Caco-2 (cell line): ENCODE measurements around the gene HEPACAM. TPM values are rescaled to one million over a fixed set of nuclear protein-coding genes. Genes with fewer than 3 reads are reported as not detected.

Experiments used
- BruUV-seq: library from RNA; stranded (reverse); fragments of 400-500 nt; replicated peaks from 2 replicates; lab custom pipeline; 2021; lab: Mats Ljungman, UMichigan
- CTCF ChIA-PET: fragments of 300-600 bp; sonication (Branson Sonifier 250); formaldehyde crosslinking; loops from one replicate; lab custom pipeline; 2022; ENCODE audit warnings: antibody characterized with exemption; lab: Charles Lee
- POLR2A ChIA-PET: fragments of 300-600 bp; sonication (Branson Sonifier 250); formaldehyde crosslinking; loops from one replicate; lab custom pipeline; 2022; ENCODE audit warnings: antibody characterized with exemption; lab: Charles Lee
- DNase-seq, 2 experiments: peaks; one replicate each; pipeline versions ENCODE4 v3.0.0 to v3.0.0-alpha.2; 2020 to 2022
- H3K27me3 ChIP-seq: replicated peaks from 2 replicates; pipeline ENCODE4 v1.6.0; 2011; ENCODE audit warnings: low read length; ENCODE audit not compliant: control insufficient read depth, insufficient read depth
- H3K36me3 ChIP-seq: 2 replicates; pipeline ENCODE4 v1.5.1; 2011; ENCODE audit warnings: low read length; ENCODE audit not compliant: control insufficient read depth, insufficient read depth
- H3K4me1 ChIP-seq: fragments of 250-450 bp; sonication (Bioruptor Pico); 2 replicates; pipeline ENCODE4 v1.5.1; 2020; ENCODE audit warnings: mild to moderate bottlenecking
- H3K4me3 ChIP-seq: 2 replicates; pipeline ENCODE4 v1.5.1; 2011; ENCODE audit warnings: low read depth, mild to moderate bottlenecking, control low read depth, low read length
- H3K9me3 ChIP-seq: fragments of 250-450 bp; sonication (Bioruptor Pico); 2 replicates; pipeline ENCODE4 v1.5.1; 2020; ENCODE audit warnings: mild to moderate bottlenecking, moderate library complexity
- H3K27ac Mint-ChIP-seq: one replicate; pipeline ENCODE4 v1.8.0; 2022; ENCODE audit warnings: mixed read lengths; ENCODE audit not compliant: unreplicated experiment
- H3K27me3 Mint-ChIP-seq: one replicate; pipeline ENCODE4 v1.8.0; 2022; ENCODE audit warnings: mixed read lengths; ENCODE audit not compliant: insufficient read depth, unreplicated experiment
- H3K36me3 Mint-ChIP-seq: one replicate; pipeline ENCODE4 v1.8.0; 2022; ENCODE audit warnings: mild to moderate bottlenecking, mixed read lengths; ENCODE audit not compliant: insufficient read depth, unreplicated experiment
- H3K4me1 Mint-ChIP-seq: one replicate; pipeline ENCODE4 v1.8.0; 2022; ENCODE audit warnings: low read depth, mixed read lengths; ENCODE audit not compliant: unreplicated experiment
- H3K4me3 Mint-ChIP-seq: one replicate; pipeline ENCODE4 v1.8.0; 2022; ENCODE audit warnings: mild to moderate bottlenecking, moderate library complexity, mixed read lengths; ENCODE audit not compliant: unreplicated experiment
- H3K9me3 Mint-ChIP-seq: one replicate; pipeline ENCODE4 v1.8.0; 2022; ENCODE audit warnings: mixed read lengths; ENCODE audit not compliant: unreplicated experiment
- intact Hi-C: fragments of 100-400 bp; cut with micrococcal nuclease; formaldehyde crosslinking; loops from one replicate; pipeline ENCODE4 v1.10.0; 2022; ENCODE audit not compliant: unreplicated experiment
- total RNA-seq: library from RNA; stranded (reverse); gene quantifications from 2 replicates; pipeline ENCODE4 v1.2.3, GENCODE V29; 2022
- TF ChIP-seq, protein P1 (sequence below), 2 experiments: fragments of 200-600 bp in 1 of 2; IDR thresholded peaks; 1 replicate in 1 of 2; 2 replicates in 1 of 2; pipeline versions ENCODE4 v1.5.1 to v1.8.0; 2011 to 2022; ENCODE audit warnings: antibody characterized with exemption in 1 of 2, control low read depth in 1 of 2, inconsistent platforms in 1 of 2, low read depth in 1 of 2, low read length in 1 of 2, mild to moderate bottlenecking in 1 of 2, moderate library complexity in 1 of 2; ENCODE audit not compliant: insufficient read depth in 1 of 2, severe bottlenecking in 1 of 2, unreplicated experiment in 1 of 2

HEPACAM gene
- total RNA-seq, 1 experiment from 2014 or later = 0.11 TPM

DNA sequence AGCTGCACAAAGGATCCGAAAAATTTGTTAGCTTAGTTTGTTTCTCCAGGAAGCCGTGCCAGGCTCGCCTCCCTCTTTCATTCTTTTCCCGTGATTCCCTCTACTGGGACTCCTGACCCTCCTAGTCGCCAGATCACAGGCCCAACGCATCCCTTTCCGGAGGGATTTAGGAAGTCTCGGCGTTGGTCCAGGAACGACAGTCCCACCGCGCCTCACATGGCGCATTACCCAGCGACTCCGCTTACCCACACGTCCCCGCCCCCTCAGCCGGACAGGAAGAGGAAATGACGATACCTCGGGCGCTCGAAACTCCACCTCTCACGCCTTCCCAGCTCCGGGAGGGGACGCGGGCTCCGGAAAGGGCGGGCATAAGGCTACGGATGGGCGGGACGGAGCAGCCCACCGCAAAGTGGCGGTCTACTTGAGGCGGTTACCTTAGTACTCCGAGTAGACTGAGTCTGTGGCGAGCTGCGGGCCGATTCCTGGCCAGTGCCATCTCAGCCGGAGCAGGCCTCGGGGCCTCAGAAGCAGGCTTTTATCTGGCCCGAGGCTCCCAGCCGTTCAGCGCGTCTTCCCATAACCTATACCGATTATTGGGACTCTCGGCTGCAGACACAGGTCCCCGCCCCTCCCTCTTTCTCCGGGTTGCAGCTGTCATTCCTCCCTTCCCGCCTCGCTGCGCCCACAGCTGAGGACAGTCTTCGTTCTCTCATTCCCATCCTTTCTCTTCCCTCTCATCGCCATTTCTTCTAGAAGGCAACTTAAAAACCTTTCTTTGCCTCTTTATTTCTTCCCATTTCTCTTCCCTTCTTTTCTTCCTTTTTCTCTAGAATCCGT is 18.1 kb upstream of the HEPACAM start, which contains the start of gene CCDC15:
TSS of gene CCDC15 (plus strand) at position 450 of the 837 bp plus-strand sequence. CDS start 531 bp downstream, outside the sequence.
- intact Hi-C loops = loop anchor here (1.0 kb wide), 2 partner anchors 78 to 157 kb away; partner anchors contain the start of gene TMEM218
- POLR2A ChIA-PET = interaction anchor here (0.5 to 1.3 kb wide), 11 partner anchors 19 to 934 kb away, joined by 3 to 12 read pairs (median 4); partner anchors contain the start of genes HYLS1, SPA17 and TMEM218
- BruUV-seq = no TSS peak

DNA sequence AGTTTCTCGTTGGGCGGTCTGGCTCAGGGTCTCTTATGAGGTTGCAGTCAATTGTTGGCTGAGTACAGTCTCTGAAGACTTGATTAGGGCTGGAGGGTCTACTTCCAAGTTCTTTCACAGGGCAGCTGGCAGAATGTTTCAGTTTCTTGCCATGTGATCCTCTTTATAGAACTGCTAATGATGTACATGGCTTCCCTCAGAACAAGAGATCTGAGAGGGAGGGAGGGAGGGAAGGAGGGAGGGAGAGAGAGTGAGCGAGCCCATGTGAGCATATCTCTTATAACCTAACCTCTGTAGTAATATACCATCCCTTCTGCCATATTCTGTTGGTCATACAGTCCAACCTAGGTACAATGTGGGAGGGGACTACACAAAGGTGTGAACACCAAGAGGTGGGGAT is 15.5 kb upstream of the HEPACAM start:
- ChIA-PET CTCF (no interaction called here), POLR2A (no interaction called here)
- H3K36me3 Mint-ChIP-seq = no peaks in the 10 kb centered on the region
- TF ChIP-seq, protein P1, sequence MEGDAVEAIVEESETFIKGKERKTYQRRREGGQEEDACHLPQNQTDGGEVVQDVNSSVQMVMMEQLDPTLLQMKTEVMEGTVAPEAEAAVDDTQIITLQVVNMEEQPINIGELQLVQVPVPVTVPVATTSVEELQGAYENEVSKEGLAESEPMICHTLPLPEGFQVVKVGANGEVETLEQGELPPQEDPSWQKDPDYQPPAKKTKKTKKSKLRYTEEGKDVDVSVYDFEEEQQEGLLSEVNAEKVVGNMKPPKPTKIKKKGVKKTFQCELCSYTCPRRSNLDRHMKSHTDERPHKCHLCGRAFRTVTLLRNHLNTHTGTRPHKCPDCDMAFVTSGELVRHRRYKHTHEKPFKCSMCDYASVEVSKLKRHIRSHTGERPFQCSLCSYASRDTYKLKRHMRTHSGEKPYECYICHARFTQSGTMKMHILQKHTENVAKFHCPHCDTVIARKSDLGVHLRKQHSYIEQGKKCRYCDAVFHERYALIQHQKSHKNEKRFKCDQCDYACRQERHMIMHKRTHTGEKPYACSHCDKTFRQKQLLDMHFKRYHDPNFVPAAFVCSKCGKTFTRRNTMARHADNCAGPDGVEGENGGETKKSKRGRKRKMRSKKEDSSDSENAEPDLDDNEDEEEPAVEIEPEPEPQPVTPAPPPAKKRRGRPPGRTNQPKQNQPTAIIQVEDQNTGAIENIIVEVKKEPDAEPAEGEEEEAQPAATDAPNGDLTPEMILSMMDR (IDR thresholded peaks at IDR 0.05; ENCODE audit: insufficient read depth in 1 of 2, low read depth in 1 of 2, low read length in 1 of 2, severe bottlenecking in 1 of 2, unreplicated experiment in 1 of 2) = no peak
- H3K9me3 Mint-ChIP-seq = peaks cover 13% of the 10 kb centered on the region
- H3K27me3 Mint-ChIP-seq = peaks cover 9% of the 10 kb centered on the region
- peaks cover 5% of the 10 kb centered on the region; the same call in 1 of the 2 replicates for H3K4me1 ChIP-seq
- no peak for DNase-seq
- no peaks in the 10 kb centered on the region for H3K36me3 ChIP-seq
- H3K27ac Mint-ChIP-seq = no peak overlapping the region
- H3K9me3 ChIP-seq = no peaks in the 10 kb centered on the region
- BruUV-seq = no TSS peak
- no peaks in the 10 kb centered on the region for H3K27me3 ChIP-seq
- intact Hi-C loops = no loop called here
- no peak overlapping the region for H3K4me3 Mint-ChIP-seq
- no peaks in the 10 kb centered on the region for H3K4me1 Mint-ChIP-seq
- H3K4me3 ChIP-seq = no peak overlapping the region

More for the DNA sequence above, 18.1 kb upstream of the HEPACAM start, which contains the start of gene CCDC15:
- Histone ChIP-seq H3K4me1 (peaks cover 5% of the 10 kb centered on the region; the same call in 1 of the 2 replicates), H3K27me3 (no peaks in the 10 kb centered on the region), H3K9me3 (no peaks in the 10 kb centered on the region), H3K36me3 (no peaks in the 10 kb centered on the region), H3K4me3 (peak within 1 kb of the TSS; percentile 65)
- no peaks in the 10 kb centered on the region for H3K27me3 Mint-ChIP-seq
- peaks cover 1% of the 10 kb centered on the region for H3K9me3 Mint-ChIP-seq
- peak; percentile 98 to 99 for DNase-seq
- H3K36me3 Mint-ChIP-seq = no peaks in the 10 kb centered on the region
- no peak within 1 kb of the TSS for H3K27ac Mint-ChIP-seq
- TF ChIP-seq, protein P1 (IDR thresholded peaks at IDR 0.05; ENCODE audit: insufficient read depth in 1 of 2, low read depth in 1 of 2, low read length in 1 of 2, severe bottlenecking in 1 of 2, unreplicated experiment in 1 of 2) = no peak
- CTCF ChIA-PET = interaction anchor here (0.7 to 2.1 kb wide), 5 partner anchors 78 to 392 kb away, joined by 3 to 14 read pairs (median 3); no protein-coding TSS in a partner anchor
- no peak within 1 kb of the TSS for H3K4me3 Mint-ChIP-seq
- H3K4me1 Mint-ChIP-seq = no peaks in the 10 kb centered on the region

DNA sequence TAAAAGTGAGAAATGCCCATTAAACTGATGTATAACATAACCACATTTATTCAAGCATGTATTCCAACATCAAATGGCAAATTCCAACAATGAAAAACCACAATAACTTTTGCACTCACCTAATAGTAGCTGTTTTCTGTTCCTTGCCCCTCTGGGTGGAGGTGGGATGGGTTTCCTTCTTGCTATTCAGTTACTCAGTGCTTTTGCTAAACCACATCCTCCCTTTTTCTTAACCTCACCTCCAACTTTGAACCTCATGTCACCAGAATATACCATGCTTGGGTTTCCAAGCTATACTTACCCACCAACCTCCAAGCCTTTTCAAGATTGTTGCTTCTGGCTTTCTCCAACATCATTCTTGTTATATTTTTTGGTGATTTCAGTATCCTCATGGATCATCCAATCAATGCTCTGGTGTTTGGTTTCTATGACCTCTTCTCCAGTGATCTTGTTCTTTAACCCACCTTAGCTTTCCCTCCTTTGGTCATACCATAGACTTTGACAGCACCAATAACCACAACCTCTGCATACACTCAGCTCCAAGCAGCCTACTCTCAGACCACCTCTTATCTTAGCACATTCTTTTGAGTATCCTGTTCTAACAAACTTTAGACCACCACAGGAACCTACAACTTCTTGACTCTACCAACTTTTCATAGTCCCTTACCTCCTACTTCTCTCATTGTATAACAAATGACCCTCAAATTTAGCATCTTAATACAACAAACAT is 14.9 kb upstream of the HEPACAM start:
- Histone ChIP-seq H3K9me3 (no peaks in the 10 kb centered on the region), H3K4me3 (no peak overlapping the region), H3K27me3 (no peaks in the 10 kb centered on the region), H3K36me3 (no peaks in the 10 kb centered on the region), H3K4me1 (peaks cover 5% of the 10 kb centered on the region; the same call in 1 of the 2 replicates)
- peaks cover 9% of the 10 kb centered on the region for H3K27me3 Mint-ChIP-seq
- no peaks in the 10 kb centered on the region for H3K4me1 Mint-ChIP-seq
- no peak for DNase-seq
- BruUV-seq = no TSS peak
- H3K36me3 Mint-ChIP-seq = no peaks in the 10 kb centered on the region
- ChIA-PET CTCF (interaction anchor here (1.3 kb wide), 1 partner anchor 75 kb away, joined by 4 read pairs; no protein-coding TSS in a partner anchor), POLR2A (no interaction called here)
- H3K4me3 Mint-ChIP-seq = no peak overlapping the region
- no peak overlapping the region for H3K27ac Mint-ChIP-seq
- H3K9me3 Mint-ChIP-seq = peaks cover 13% of the 10 kb centered on the region
- TF ChIP-seq, protein P1 (IDR thresholded peaks at IDR 0.05; ENCODE audit: insufficient read depth in 1 of 2, low read depth in 1 of 2, low read length in 1 of 2, severe bottlenecking in 1 of 2, unreplicated experiment in 1 of 2) = no peak
- intact Hi-C loops = no loop called here
